SK-N-MC (cell line): ENCODE results near the gene PHC3.

Experiments used
- EZH2 ChIP-seq: fragments of 200-600 bp; sonication (generic); IDR thresholded peaks from one replicate; pipeline ENCODE4 v1.6.1; 2017; ENCODE audit warnings: antibody characterized with exemption
- FOXP2 ChIP-seq: optimal IDR thresholded peaks from 2 replicates; pipeline ENCODE3; 2011; ENCODE audit warnings: mild to moderate bottlenecking, moderate library complexity; ENCODE audit not compliant: insufficient read depth; ENCODE audit errors: extremely low read length, control extremely low read depth
- POLR2AphosphoS5 ChIP-seq: IDR thresholded peaks from 2 replicates; pipeline ENCODE4 v1.6.1; 2012; ENCODE audit warnings: mild to moderate bottlenecking, low read depth, low read length, borderline replicate concordance

DNA sequence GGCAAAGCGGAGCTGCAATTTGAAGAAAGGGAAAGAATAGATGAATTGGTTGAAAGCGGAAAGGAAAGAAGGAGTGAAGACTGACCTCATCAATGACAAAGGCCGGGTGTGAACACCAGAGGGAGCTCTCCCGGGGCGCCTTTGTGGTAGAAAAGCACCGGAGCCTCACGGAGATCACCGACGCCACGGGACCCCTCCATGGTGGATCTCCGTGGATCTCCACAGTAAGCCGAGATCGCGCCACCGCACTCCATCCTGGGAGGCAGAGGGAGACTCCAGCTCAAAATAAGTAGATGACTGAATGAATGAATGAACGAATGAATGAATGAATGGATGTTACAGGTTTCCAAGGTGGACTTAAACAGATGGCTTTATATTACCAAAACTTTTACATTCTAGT is 118.8 kb downstream of the PHC3 start:
- TF ChIP-seq EZH2 (no peak), POLR2AphosphoS5 (no peak), FOXP2 (no peak)
